CD14-positive monocyte (primary cell): ENCODE results near the gene IER2. TPM values are rescaled to one million over a fixed set of nuclear protein-coding genes. Genes with fewer than 3 reads are reported as not detected.

Experiments used
- DNase-seq, 3 donors: peaks; one replicate each; pipeline ENCODE4 v3.0.0-alpha.2; 2011 to 2022
- H2AFZ ChIP-seq: 2 replicates; pipeline ENCODE4 v1.6.0; 2012; ENCODE audit warnings: mild to moderate bottlenecking, low read depth, low read length, inconsistent platforms; ENCODE audit not compliant: insufficient read depth, poor library complexity, severe bottlenecking
- H3K27ac ChIP-seq, 2 donors: 1 replicate in 1 of 2; 2 replicates in 1 of 2; pipeline ENCODE4 v1.5.1; 2012 to 2013; ENCODE audit warnings: low read length in 2 of 2, control low read depth in 1 of 2, inconsistent platforms in 1 of 2, low read depth in 1 of 2, mild to moderate bottlenecking in 1 of 2
- H3K27me3 ChIP-seq, 2 donors: one replicate each; pipeline versions ENCODE4 v1.6.0 to v1.6.1; 2011 to 2013; ENCODE audit warnings: low read length in 2 of 2; ENCODE audit not compliant: control insufficient read depth in 2 of 2, insufficient read depth in 2 of 2
- H3K36me3 ChIP-seq, 2 donors: replicated peaks in 1 of 2; 1 replicate in 1 of 2; 2 replicates in 1 of 2; pipeline versions ENCODE4 v1.5.1 to v1.6.1; 2012 to 2013; ENCODE audit warnings: low read length in 2 of 2, control low read depth in 1 of 2, inconsistent platforms in 1 of 2, mild to moderate bottlenecking in 1 of 2; ENCODE audit not compliant: insufficient read depth in 2 of 2, control insufficient read depth in 1 of 2
- H3K4me1 ChIP-seq, 2 donors: 1 replicate in 1 of 2; 2 replicates in 1 of 2; pipeline versions ENCODE4 v1.5.1 to v1.6.1; 2012 to 2013; ENCODE audit warnings: low read length in 2 of 2, control low read depth in 1 of 2, inconsistent platforms in 1 of 2, mild to moderate bottlenecking in 1 of 2, moderate library complexity in 1 of 2; ENCODE audit not compliant: insufficient read depth in 2 of 2, control insufficient read depth in 1 of 2
- H3K4me2 ChIP-seq: replicated peaks from 2 replicates; pipeline ENCODE3; 2012; ENCODE audit warnings: low read length, moderate library complexity, mild to moderate bottlenecking; ENCODE audit not compliant: poor library complexity, severe bottlenecking; ENCODE audit errors: extremely low read depth
- H3K4me3 ChIP-seq, 3 experiments: fragments of 200-600 bp in 1 of 3; sonication (generic) in 1 of 3; replicated peaks in 1 of 3; 1 replicate in 2 of 3; 2 replicates in 1 of 3; pipeline ENCODE4 v1.5.1; 2011 to 2013; ENCODE audit warnings: low read length in 3 of 3, mild to moderate bottlenecking in 3 of 3, control low read depth in 2 of 3, low read depth in 2 of 3, inconsistent platforms in 1 of 3, moderate library complexity in 1 of 3
- H3K79me2 ChIP-seq: 2 replicates; pipeline ENCODE4 v1.6.0; 2012; ENCODE audit warnings: mild to moderate bottlenecking, control low read depth, inconsistent platforms, low read length, moderate library complexity; ENCODE audit not compliant: insufficient read depth
- H3K9ac ChIP-seq: 2 replicates; pipeline ENCODE4 v1.6.0; 2017; ENCODE audit warnings: low read length, mild to moderate bottlenecking; ENCODE audit not compliant: insufficient read depth, poor library complexity, severe bottlenecking
- H3K9me3 ChIP-seq, 2 donors: replicated peaks in 1 of 2; 1 replicate in 1 of 2; 2 replicates in 1 of 2; pipeline versions ENCODE4 v1.5.1 to v1.6.1; 2012 to 2013; ENCODE audit warnings: low read length in 2 of 2, control low read depth in 1 of 2; ENCODE audit not compliant: control insufficient read depth in 1 of 2, insufficient read depth in 1 of 2
- H4K20me1 ChIP-seq: 2 replicates; pipeline ENCODE4 v1.6.0; 2012; ENCODE audit warnings: mild to moderate bottlenecking, low read length, control low read depth, moderate library complexity; ENCODE audit not compliant: insufficient read depth
- H3K27ac Mint-ChIP-seq, 7 donors: one replicate each; pipeline ENCODE4 v1.8.0; 2020; ENCODE audit warnings: mild to moderate bottlenecking in 7 of 7, mixed read lengths in 7 of 7, moderate library complexity in 6 of 7, inconsistent platforms in 2 of 7
- H3K27me3 Mint-ChIP-seq, 3 donors: one replicate each; pipeline ENCODE4 v1.8.0; 2021 to 2022; ENCODE audit warnings: low read depth in 3 of 3, mild to moderate bottlenecking in 3 of 3, mixed read lengths in 3 of 3, moderate library complexity in 3 of 3, inconsistent platforms in 1 of 3
- H3K36me3 Mint-ChIP-seq, 2 donors: one replicate each; pipeline ENCODE4 v1.8.0; 2020; ENCODE audit warnings: mixed read lengths in 2 of 2, inconsistent platforms in 1 of 2, mild to moderate bottlenecking in 1 of 2
- H3K4me1 Mint-ChIP-seq: one replicate; pipeline ENCODE4 v1.8.0; 2020; ENCODE audit warnings: mild to moderate bottlenecking, mixed read lengths
- H3K4me3 Mint-ChIP-seq, 2 donors: one replicate each; pipeline ENCODE4 v1.8.0; 2020; ENCODE audit warnings: mild to moderate bottlenecking in 2 of 2, mixed read lengths in 2 of 2, moderate library complexity in 1 of 2
- H3K9me3 Mint-ChIP-seq, 7 donors: one replicate each; pipeline ENCODE4 v1.8.0; 2020 to 2022; ENCODE audit warnings: mixed read lengths in 7 of 7, mild to moderate bottlenecking in 6 of 7, moderate library complexity in 6 of 7, inconsistent platforms in 2 of 7
- WGBS: methylation state at CpG from one replicate; pipeline ENCODE4 v1.1.5; 2013; ENCODE audit warnings: missing lambda C conversion rate; ENCODE audit not compliant: insufficient coverage; 5-methylcytosine and 5-hydroxymethylcytosine counted together
- intact Hi-C, 2 donors: fragments of 100-400 bp; cut with micrococcal nuclease; formaldehyde crosslinking; loops; one replicate each; pipeline versions ENCODE4 v1.15.0 to v1.15.1; 2023
- polyA plus RNA-seq, 3 donors: library from polyadenylated mRNA; depleted of rRNA in 1 of 3; unstranded in 2 of 3; stranded (reverse) in 1 of 3; fragments of 300-500 nt in 2 of 3; fragments of >200 nt in 1 of 3; fragmentation: Illumina TruSeq in 2 of 3; gene quantifications; 1 replicate in 2 of 3; 2 replicates in 1 of 3; pipeline ENCODE4 v1.2.3, GENCODE V29; 2012 to 2021
- TF ChIP-seq, protein P1 (sequence below): fragments of 200-600 bp; IDR thresholded peaks from one replicate; pipeline ENCODE4 v1.8.0; 2022; ENCODE audit warnings: antibody characterized with exemption, mild to moderate bottlenecking

Gene IER2
- polyA plus RNA-seq, 3 donors: 355 to 804 (median 601) TPM

DNA sequence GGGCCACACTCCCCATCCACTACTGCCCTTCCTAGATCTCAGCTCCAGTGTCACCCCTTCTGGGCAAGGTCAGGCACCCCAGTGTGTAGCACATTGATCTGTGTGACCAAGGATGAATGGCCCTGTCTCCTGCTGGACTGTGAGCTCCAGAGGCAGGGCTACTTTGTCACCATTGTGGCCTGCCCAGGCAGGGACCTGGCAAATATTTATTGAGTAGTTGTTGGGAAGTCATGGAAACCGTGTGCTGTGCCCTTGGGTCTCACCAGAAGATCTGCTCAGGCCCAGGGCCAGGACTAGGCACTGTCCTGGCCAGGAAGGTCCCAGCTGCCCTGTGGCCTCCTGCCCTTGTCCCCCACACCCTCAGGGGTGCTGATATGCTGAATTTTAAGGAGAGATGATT is 21.6 kb upstream of the IER2 start:
- no peak for DNase-seq
- H3K27me3 Mint-ChIP-seq: no peaks in the 10 kb centered on the region
- Histone ChIP-seq H4K20me1 (peaks cover 77% of the 10 kb centered on the region), H3K4me3 (no peak overlapping the region), H3K79me2 (peaks cover 93% of the 10 kb centered on the region), H2AFZ (no peak overlapping the region), H3K9ac (no peak overlapping the region), H3K27me3 (no peaks in the 10 kb centered on the region), H3K4me1 (no peaks in the 10 kb centered on the region), H3K27ac (no peak overlapping the region), H3K36me3 (peaks cover 5 to 34% of the 10 kb centered on the region in 2 donors), H3K4me2 (no peak overlapping the region), H3K9me3 (no peaks in the 10 kb centered on the region)
- WGBS: 80% methylated on average over 1 of the region's 1 CpG
- peak overlapping the region in 4 of 7 donors; percentile 41 to 61 (median 58) for H3K27ac Mint-ChIP-seq
- no peak overlapping the region for H3K4me3 Mint-ChIP-seq
- peaks cover 10 to 43% of the 10 kb centered on the region in 2 donors for H3K36me3 Mint-ChIP-seq
- H3K4me1 Mint-ChIP-seq: peaks cover 19% of the 10 kb centered on the region
- intact Hi-C loops: no loop called here
- H3K9me3 Mint-ChIP-seq: peaks cover 0 to 1% (median 0%) of the 10 kb centered on the region in 7 donors
- TF ChIP-seq, protein P1, sequence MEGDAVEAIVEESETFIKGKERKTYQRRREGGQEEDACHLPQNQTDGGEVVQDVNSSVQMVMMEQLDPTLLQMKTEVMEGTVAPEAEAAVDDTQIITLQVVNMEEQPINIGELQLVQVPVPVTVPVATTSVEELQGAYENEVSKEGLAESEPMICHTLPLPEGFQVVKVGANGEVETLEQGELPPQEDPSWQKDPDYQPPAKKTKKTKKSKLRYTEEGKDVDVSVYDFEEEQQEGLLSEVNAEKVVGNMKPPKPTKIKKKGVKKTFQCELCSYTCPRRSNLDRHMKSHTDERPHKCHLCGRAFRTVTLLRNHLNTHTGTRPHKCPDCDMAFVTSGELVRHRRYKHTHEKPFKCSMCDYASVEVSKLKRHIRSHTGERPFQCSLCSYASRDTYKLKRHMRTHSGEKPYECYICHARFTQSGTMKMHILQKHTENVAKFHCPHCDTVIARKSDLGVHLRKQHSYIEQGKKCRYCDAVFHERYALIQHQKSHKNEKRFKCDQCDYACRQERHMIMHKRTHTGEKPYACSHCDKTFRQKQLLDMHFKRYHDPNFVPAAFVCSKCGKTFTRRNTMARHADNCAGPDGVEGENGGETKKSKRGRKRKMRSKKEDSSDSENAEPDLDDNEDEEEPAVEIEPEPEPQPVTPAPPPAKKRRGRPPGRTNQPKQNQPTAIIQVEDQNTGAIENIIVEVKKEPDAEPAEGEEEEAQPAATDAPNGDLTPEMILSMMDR: no peak

DNA sequence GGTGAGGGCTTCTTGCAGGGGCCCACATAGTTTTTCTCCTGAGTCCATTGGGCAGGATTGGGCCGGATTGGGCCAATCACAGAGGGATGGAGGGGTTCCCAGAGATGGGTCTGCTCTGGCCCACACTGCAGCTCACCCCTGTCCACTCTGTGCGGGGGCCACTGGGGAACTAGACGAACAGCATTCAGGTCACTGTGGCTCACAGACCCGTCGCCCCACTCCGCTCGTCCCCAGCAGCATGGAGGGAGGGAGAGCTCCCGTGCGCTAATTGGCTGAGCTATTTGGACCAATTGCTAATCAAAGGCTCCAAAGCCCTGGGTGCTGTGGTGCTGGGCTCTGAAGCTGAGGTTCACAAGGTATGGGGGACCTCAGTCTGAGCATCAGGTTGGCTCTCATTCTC is 20.8 kb upstream of the IER2 start:
- TF ChIP-seq, protein P1: no peak
- Histone ChIP-seq H3K27ac (no peak overlapping the region), H4K20me1 (peaks cover 79% of the 10 kb centered on the region), H3K4me1 (no peaks in the 10 kb centered on the region), H3K79me2 (peaks cover 91% of the 10 kb centered on the region), H3K9ac (no peak overlapping the region), H3K9me3 (no peaks in the 10 kb centered on the region), H3K4me2 (no peak overlapping the region), H2AFZ (no peak overlapping the region), H3K4me3 (no peak overlapping the region), H3K27me3 (no peaks in the 10 kb centered on the region), H3K36me3 (peaks cover 5 to 32% of the 10 kb centered on the region in 2 donors)
- DNase-seq: no peak
- no peak overlapping the region for H3K4me3 Mint-ChIP-seq
- peaks cover 0 to 1% (median 0%) of the 10 kb centered on the region in 7 donors for H3K9me3 Mint-ChIP-seq
- H3K27ac Mint-ChIP-seq: no peak overlapping the region
- intact Hi-C loops: no loop called here
- H3K4me1 Mint-ChIP-seq: peaks cover 19% of the 10 kb centered on the region
- 100% methylated on average over 3 of the region's 9 CpGs for WGBS
- peaks cover 8 to 40% of the 10 kb centered on the region in 2 donors for H3K36me3 Mint-ChIP-seq
- H3K27me3 Mint-ChIP-seq: no peaks in the 10 kb centered on the region
